T-helper 2 cell treated with Interferon-gamma antibody and Interleukin-4, amounts not matched to agents 5 μg/mL and 100 μg/mL, for 36 hours (primary cell): ENCODE results near the gene SFPQ.
"Not testable (repeated sequence)": the region's sequence is repeated elsewhere in the genome, so short reads cannot be mapped to it uniquely, and the experiment has no call there.

ENCODE experiments used
- DNase-seq: peaks from one replicate; pipeline ENCODE4 v3.0.0; 2021; ENCODE audit warnings: low spot score
- H3K27ac Mint-ChIP-seq: one replicate; pipeline ENCODE4 v1.8.0; 2021; ENCODE audit warnings: mild to moderate bottlenecking, mixed read lengths
- H3K27me3 Mint-ChIP-seq: one replicate; pipeline ENCODE4 v1.8.0; 2021; ENCODE audit warnings: low read depth, mixed read lengths
- H3K36me3 Mint-ChIP-seq: one replicate; pipeline ENCODE4 v1.8.0; 2021; ENCODE audit warnings: low read depth, mixed read lengths
- H3K4me1 Mint-ChIP-seq: one replicate; pipeline ENCODE4 v1.8.0; 2021; ENCODE audit warnings: low read depth, mixed read lengths
- H3K4me3 Mint-ChIP-seq: one replicate; pipeline ENCODE4 v1.8.0; 2022; ENCODE audit warnings: mild to moderate bottlenecking, moderate library complexity, mixed read lengths
- H3K9me3 Mint-ChIP-seq: one replicate; pipeline ENCODE4 v1.8.0; 2021; ENCODE audit warnings: mixed read lengths

Gene SFPQ

GRCh38 chr1:35178874-35179380 is 14.0 kb downstream of the SFPQ start:
- no peak overlapping the region for H3K27ac Mint-ChIP-seq

GRCh38 chr1:35178295-35178695 is 14.7 kb downstream of the SFPQ start:
- peak overlapping the region; percentile 10 for H3K27ac Mint-ChIP-seq
- peaks cover 83% of the 10 kb centered on the region for H3K36me3 Mint-ChIP-seq
- peaks cover 30% of the 10 kb centered on the region for H3K4me1 Mint-ChIP-seq

More at GRCh38 chr1:35178874-35179380, 14.0 kb downstream of the SFPQ start:
- Mint-ChIP-seq H3K9me3 (no peaks in the 10 kb centered on the region), H3K4me3 (no peak overlapping the region), H3K27me3 (no peaks in the 10 kb centered on the region), H3K4me1 (peaks cover 36% of the 10 kb centered on the region), H3K36me3 (peaks cover 87% of the 10 kb centered on the region)
- DNase-seq: no peak

GRCh38 chr1:35177237-35177786 is 15.6 kb downstream of the SFPQ start:
- no peak overlapping the region for H3K4me3 Mint-ChIP-seq
- H3K27ac Mint-ChIP-seq: no peak overlapping the region
- DNase-seq: no peak
- peaks cover 23% of the 10 kb centered on the region for H3K4me1 Mint-ChIP-seq
- peaks cover 75% of the 10 kb centered on the region for H3K36me3 Mint-ChIP-seq
- no peaks in the 10 kb centered on the region for H3K27me3 Mint-ChIP-seq
- H3K9me3 Mint-ChIP-seq: no peaks in the 10 kb centered on the region

More at GRCh38 chr1:35178295-35178695, 14.7 kb downstream of the SFPQ start:
- no peak overlapping the region for H3K4me3 Mint-ChIP-seq
- H3K9me3 Mint-ChIP-seq: no peaks in the 10 kb centered on the region
- DNase-seq: no peak
- H3K27me3 Mint-ChIP-seq: no peaks in the 10 kb centered on the region

GRCh38 chr1:35175602-35176001 is 17.3 kb downstream of the SFPQ start:
- H3K27ac Mint-ChIP-seq: no peak overlapping the region
- peaks cover 7% of the 10 kb centered on the region for H3K4me1 Mint-ChIP-seq
- peaks cover 58% of the 10 kb centered on the region for H3K36me3 Mint-ChIP-seq

GRCh38 chr1:35175098-35175576 is 17.8 kb downstream of the SFPQ start:
- Mint-ChIP-seq H3K9me3 (no peaks in the 10 kb centered on the region), H3K27ac (no peak overlapping the region), H3K36me3 (peaks cover 53% of the 10 kb centered on the region), H3K27me3 (no peaks in the 10 kb centered on the region), H3K4me1 (peaks cover 3% of the 10 kb centered on the region), H3K4me3 (no peak overlapping the region)
- DNase-seq: no peak

More at GRCh38 chr1:35175602-35176001, 17.3 kb downstream of the SFPQ start:
- Mint-ChIP-seq H3K9me3 (no peaks in the 10 kb centered on the region), H3K27me3 (no peaks in the 10 kb centered on the region), H3K4me3 (no peak overlapping the region)
- no peak for DNase-seq

- no peak for DNase-seq
- Mint-ChIP-seq H3K27ac (no peak overlapping the region), H3K4me1 (no peaks in the 10 kb centered on the region), H3K27me3 (no peaks in the 10 kb centered on the region), H3K9me3 (no peaks in the 10 kb centered on the region), H3K4me3 (no peak overlapping the region), H3K36me3 (peaks cover 43% of the 10 kb centered on the region)
These were observed 18.9 kb downstream of the SFPQ start for GRCh38 chr1:35173909-35174540.

- H3K27me3 Mint-ChIP-seq: no peaks in the 10 kb centered on the region
- DNase-seq: no peak
- no peaks in the 10 kb centered on the region for H3K4me1 Mint-ChIP-seq
- H3K27ac Mint-ChIP-seq: no peak overlapping the region
- H3K9me3 Mint-ChIP-seq: no peaks in the 10 kb centered on the region
- no peak overlapping the region for H3K4me3 Mint-ChIP-seq
- peaks cover 38% of the 10 kb centered on the region for H3K36me3 Mint-ChIP-seq
These were observed 19.5 kb downstream of the SFPQ start for GRCh38 chr1:35173491-35173890.

- no peaks in the 10 kb centered on the region for H3K4me1 Mint-ChIP-seq
- H3K4me3 Mint-ChIP-seq: no peak overlapping the region
- H3K36me3 Mint-ChIP-seq: peaks cover 25% of the 10 kb centered on the region
- DNase-seq: no peak
- H3K27me3 Mint-ChIP-seq: no peaks in the 10 kb centered on the region
- no peak overlapping the region for H3K27ac Mint-ChIP-seq
- no peaks in the 10 kb centered on the region for H3K9me3 Mint-ChIP-seq
These were observed 20.9 kb downstream of the SFPQ start for GRCh38 chr1:35172022-35172421.

GRCh38 chr1:35171579-35171978 is 21.4 kb downstream of the SFPQ start:
- H3K27me3 Mint-ChIP-seq: no peaks in the 10 kb centered on the region
- H3K36me3 Mint-ChIP-seq: peaks cover 25% of the 10 kb centered on the region
- H3K4me3 Mint-ChIP-seq: no peak overlapping the region
- no peak overlapping the region for H3K27ac Mint-ChIP-seq
- no peaks in the 10 kb centered on the region for H3K4me1 Mint-ChIP-seq
- no peak for DNase-seq
- no peaks in the 10 kb centered on the region for H3K9me3 Mint-ChIP-seq

- Mint-ChIP-seq H3K36me3 (no peaks in the 10 kb centered on the region), H3K4me1 (peaks cover 9% of the 10 kb centered on the region), H3K4me3 (no peak overlapping the region), H3K27me3 (no peaks in the 10 kb centered on the region), H3K27ac (no peak overlapping the region), H3K9me3 (peaks cover 6% of the 10 kb centered on the region)
- no peak for DNase-seq
These were observed 28.1 kb downstream of the SFPQ start for GRCh38 chr1:35164893-35165292.

- Mint-ChIP-seq H3K4me1 (peaks cover 2% of the 10 kb centered on the region), H3K4me3 (no peak overlapping the region), H3K27ac (no peak overlapping the region), H3K27me3 (no peaks in the 10 kb centered on the region), H3K9me3 (no peaks in the 10 kb centered on the region), H3K36me3 (no peaks in the 10 kb centered on the region)
- no peak for DNase-seq
These were observed 41.7 kb downstream of the SFPQ start for GRCh38 chr1:35151220-35151619.

GRCh38 chr1:35145892-35146549 is 46.9 kb downstream of the SFPQ start:
- H3K27me3 Mint-ChIP-seq, H3K9me3 Mint-ChIP-seq, DNase-seq, H3K36me3 Mint-ChIP-seq, H3K4me1 Mint-ChIP-seq: not testable (repeated sequence)
- H3K4me3 Mint-ChIP-seq: peak overlapping the region; percentile 24
- H3K27ac Mint-ChIP-seq: peak overlapping the region; percentile 43

GRCh38 chr1:35143737-35144508 is 49.0 kb downstream of the SFPQ start:
- no peak overlapping the region for H3K4me3 Mint-ChIP-seq
- H3K36me3 Mint-ChIP-seq: no peaks in the 10 kb centered on the region
- peaks cover 7% of the 10 kb centered on the region for H3K27me3 Mint-ChIP-seq
- no peaks in the 10 kb centered on the region for H3K9me3 Mint-ChIP-seq
- H3K27ac Mint-ChIP-seq: no peak overlapping the region
- no peak for DNase-seq
- peaks cover 9% of the 10 kb centered on the region for H3K4me1 Mint-ChIP-seq

- not testable (repeated sequence) for H3K36me3 Mint-ChIP-seq, DNase-seq, H3K4me3 Mint-ChIP-seq, H3K27ac Mint-ChIP-seq, H3K4me1 Mint-ChIP-seq, H3K27me3 Mint-ChIP-seq, H3K9me3 Mint-ChIP-seq
These were observed 50.2 kb downstream of the SFPQ start for GRCh38 chr1:35142728-35143127.
